Measurements from ENCODE around the gene SPECC1.

The SPECC1 gene

DNA sequence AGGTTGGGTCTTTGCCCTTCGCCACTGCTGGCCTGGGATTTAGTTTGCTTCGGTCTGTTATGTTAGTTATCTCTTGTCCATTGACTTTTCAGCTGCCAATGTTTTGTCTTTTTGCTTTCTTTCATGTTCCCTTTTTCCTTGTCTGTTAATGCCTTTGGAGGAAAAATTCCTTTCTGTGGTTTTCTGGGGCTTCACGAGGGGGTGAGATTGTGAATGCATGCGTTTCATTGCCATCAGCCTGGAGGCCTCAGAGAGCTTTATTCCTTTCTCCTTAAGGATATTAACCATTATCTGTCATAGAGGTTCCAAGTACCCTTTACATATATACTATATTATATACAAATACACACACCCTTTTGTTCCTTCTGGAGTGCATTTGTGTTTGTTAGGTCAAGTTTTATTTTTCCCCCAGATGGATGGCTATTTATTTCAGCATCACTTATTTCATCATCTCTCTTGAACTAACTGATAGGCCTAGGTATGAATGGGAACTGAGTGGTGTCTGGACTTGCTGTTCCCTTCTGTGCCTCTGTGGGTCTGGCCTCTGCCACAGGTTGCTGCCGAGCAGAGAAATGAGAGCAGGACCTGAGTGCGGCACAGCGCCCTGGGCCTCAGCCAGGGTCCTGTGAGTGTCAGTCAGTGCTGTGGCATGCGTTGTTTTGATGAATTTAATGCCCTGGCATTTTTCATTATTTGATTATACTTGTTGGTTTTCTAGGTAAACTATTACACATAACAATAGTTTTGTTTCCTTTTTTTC lies 264.8 kb downstream of the SPECC1 start:
- TF ChIP-seq, protein P1, sequence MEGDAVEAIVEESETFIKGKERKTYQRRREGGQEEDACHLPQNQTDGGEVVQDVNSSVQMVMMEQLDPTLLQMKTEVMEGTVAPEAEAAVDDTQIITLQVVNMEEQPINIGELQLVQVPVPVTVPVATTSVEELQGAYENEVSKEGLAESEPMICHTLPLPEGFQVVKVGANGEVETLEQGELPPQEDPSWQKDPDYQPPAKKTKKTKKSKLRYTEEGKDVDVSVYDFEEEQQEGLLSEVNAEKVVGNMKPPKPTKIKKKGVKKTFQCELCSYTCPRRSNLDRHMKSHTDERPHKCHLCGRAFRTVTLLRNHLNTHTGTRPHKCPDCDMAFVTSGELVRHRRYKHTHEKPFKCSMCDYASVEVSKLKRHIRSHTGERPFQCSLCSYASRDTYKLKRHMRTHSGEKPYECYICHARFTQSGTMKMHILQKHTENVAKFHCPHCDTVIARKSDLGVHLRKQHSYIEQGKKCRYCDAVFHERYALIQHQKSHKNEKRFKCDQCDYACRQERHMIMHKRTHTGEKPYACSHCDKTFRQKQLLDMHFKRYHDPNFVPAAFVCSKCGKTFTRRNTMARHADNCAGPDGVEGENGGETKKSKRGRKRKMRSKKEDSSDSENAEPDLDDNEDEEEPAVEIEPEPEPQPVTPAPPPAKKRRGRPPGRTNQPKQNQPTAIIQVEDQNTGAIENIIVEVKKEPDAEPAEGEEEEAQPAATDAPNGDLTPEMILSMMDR (conservative IDR thresholded peaks at IDR 0.05; ENCODE audit: low read depth, low read length): no peak
- H3K4me3 ChIP-seq (ENCODE audit: low read length): no peak overlapping the region
- no peak for DNase-seq (ENCODE audit: low read depth)

- no peak for DNase-seq (ENCODE audit: low read depth)
- TF ChIP-seq, protein P1 (conservative IDR thresholded peaks at IDR 0.05; ENCODE audit: low read depth, low read length): no peak
- H3K4me3 ChIP-seq (ENCODE audit: low read length): no peak overlapping the region
Observed at GRCh38 chr17:20275653-20276052, 266.5 kb downstream of the SPECC1 start.

DNA sequence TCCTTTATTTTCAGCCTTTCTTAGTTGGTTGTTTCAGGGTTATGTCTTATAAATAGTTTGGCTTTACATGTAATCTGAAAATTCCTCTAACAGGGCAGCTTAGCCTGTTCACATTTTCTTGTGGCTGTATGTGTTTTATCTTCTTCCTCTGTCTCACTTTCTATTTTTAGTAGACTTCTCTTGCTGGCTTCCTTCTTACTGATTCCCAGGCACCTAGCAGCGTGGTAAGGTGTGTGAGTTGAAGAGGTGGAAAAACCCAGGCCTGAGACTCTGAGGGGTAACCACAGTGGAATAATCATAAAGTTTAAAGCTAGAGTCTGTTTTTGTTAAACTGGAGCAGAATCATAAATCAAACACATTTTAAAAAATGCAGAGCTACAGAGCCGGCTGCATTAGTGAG lies 267.3 kb downstream of the SPECC1 start:
- no peak for DNase-seq (ENCODE audit: low read depth)
- no peak overlapping the region for H3K4me3 ChIP-seq (ENCODE audit: low read length)
- TF ChIP-seq, protein P1 (conservative IDR thresholded peaks at IDR 0.05; ENCODE audit: low read depth, low read length): no peak

DNA sequence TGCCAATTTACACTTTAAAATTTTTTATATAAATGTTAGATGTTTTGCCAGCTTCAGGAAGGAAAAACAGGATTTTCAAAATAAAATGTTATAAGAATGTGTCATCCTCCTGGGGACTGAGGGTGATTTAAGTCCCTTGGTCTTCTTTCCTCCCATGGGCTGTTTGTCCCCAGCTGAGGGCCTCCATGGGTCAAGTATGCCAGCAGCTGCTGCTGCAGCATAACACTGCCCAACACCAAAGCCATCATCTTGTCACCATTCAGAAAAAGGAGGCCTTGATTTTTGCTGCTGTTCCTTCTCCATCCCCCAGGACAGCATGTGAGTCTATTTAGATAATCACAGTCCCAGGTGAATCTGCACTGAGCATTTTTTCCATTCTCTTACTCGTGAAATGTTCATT lies 269.6 kb downstream of the SPECC1 start:
- no peak for DNase-seq (ENCODE audit: low read depth)
- no peak overlapping the region for H3K4me3 ChIP-seq (ENCODE audit: low read length)
- TF ChIP-seq, protein P1 (conservative IDR thresholded peaks at IDR 0.05; ENCODE audit: low read depth, low read length): no peak

DNA sequence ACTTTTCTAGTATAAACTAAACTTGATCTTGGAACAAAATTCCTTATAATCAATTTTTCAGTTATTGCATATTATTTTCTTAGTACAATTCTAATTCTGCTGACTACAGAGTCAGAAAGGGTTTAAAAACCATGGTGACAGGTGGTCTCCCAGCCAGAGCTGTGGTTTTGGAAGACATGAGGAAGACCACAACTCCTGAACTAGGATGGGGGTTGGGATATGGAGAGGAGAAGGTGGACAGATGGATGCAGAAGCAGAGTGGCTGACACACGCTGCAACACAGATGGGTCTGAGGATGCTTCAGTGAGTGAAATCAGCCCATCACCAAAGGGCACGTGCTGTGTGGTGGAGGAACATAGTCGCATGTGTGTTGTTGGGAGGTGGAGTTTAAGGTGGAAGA lies 270.5 kb downstream of the SPECC1 start:
- TF ChIP-seq, protein P1 (conservative IDR thresholded peaks at IDR 0.05; ENCODE audit: low read depth, low read length): no peak
- H3K4me3 ChIP-seq (ENCODE audit: low read length): no peak overlapping the region
- DNase-seq (ENCODE audit: low read depth): no peak

DNA sequence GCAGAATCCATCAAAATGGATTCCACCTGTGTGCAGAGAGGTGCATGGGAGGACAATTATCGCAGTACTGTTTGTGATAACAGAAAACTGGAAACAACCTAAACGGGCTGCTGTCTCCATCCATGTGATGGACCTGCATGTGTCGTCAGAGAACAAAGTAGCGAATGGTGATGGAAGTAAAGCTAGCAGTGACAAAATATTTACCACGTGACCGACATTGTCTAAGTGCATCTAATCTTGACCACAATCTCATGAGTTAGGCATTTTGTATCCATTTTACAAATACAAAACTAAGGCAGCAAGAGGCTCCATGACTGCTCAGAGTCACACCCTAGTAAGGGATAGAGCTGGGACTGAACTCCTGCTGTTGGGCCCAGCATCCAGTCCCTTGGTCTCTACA lies 270.9 kb downstream of the SPECC1 start:
- no peak for DNase-seq (ENCODE audit: low read depth)
- TF ChIP-seq, protein P1 (conservative IDR thresholded peaks at IDR 0.05; ENCODE audit: low read depth, low read length): no peak
- no peak overlapping the region for H3K4me3 ChIP-seq (ENCODE audit: low read length)

DNA sequence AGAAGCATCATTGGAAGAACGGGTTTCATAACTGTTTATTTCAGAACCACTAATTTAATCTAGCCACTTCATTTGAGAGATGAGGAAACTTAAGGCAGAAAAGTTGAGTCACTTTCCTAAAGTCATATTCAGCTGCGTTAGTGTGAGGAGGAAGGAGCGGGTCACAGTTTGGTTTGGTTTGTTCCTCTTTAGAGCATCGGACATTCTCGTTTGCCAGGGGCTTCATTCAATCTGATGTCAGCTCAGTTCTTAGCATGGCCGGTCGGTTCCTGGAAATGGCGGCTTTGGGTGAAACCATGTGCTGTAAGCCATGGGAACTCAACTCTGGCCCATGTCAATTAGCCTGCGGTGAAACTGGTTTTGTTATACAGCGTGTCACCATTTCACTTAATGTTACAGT lies 271.7 kb downstream of the SPECC1 start:
- TF ChIP-seq, protein P1 (conservative IDR thresholded peaks at IDR 0.05; ENCODE audit: low read depth, low read length): no peak
- H3K4me3 ChIP-seq (ENCODE audit: low read length): no peak overlapping the region
- DNase-seq (ENCODE audit: low read depth): no peak

All from retinal pigment epithelial cell (primary cell).